Heart left ventricle (tissue), 16 donors: ENCODE measurements around the gene DPP10. TPM values are rescaled to one million over a fixed set of nuclear protein-coding genes. Genes with fewer than 3 reads are reported as not detected.
A peak's percentile ranks its signal among the peaks of the same experiment; 100 is the strongest.

Experiments
- ATAC-seq, 4 donors: fragments of 200-7000 bp; cut with Tn5 transposase; one replicate each; pipeline ENCODE4 v1.9.1; 2020 to 2022; ENCODE audit warnings: moderate library complexity in 4 of 4, mild to moderate bottlenecking in 3 of 4, moderate number of reproducible peaks in 1 of 4
- DNase-seq, 5 donors: peaks; one replicate each; pipeline ENCODE4 v3.0.0-alpha.2; 2020
- H3K27ac ChIP-seq, 12 donors: fragments of 200-600 bp; sonication (generic) in 4 of 12; one replicate each; pipeline versions ENCODE4 v1.5.0 to v1.8.0; 2016 to 2022; ENCODE audit warnings: mild to moderate bottlenecking in 2 of 12
- H3K27me3 ChIP-seq, 9 donors: fragments of 200-600 bp; sonication (generic) in 2 of 9; one replicate each; pipeline versions ENCODE4 v1.5.1 to v1.8.0; 2016 to 2022; ENCODE audit warnings: mild to moderate bottlenecking in 3 of 9
- H3K36me3 ChIP-seq, 9 donors: fragments of 200-600 bp; sonication (generic) in 2 of 9; one replicate each; pipeline versions ENCODE4 v1.5.0 to v1.8.0; 2018 to 2022; ENCODE audit warnings: mild to moderate bottlenecking in 2 of 9
- H3K4me1 ChIP-seq, 12 donors: fragments of 200-600 bp; sonication (generic) in 4 of 12; one replicate each; pipeline versions ENCODE4 v1.5.0 to v1.8.0; 2016 to 2022; ENCODE audit warnings: mild to moderate bottlenecking in 3 of 12
- H3K4me3 ChIP-seq, 12 donors: fragments of 200-600 bp; sonication (generic) in 4 of 12; one replicate each; pipeline versions ENCODE4 v1.5.0 to v1.8.0; 2017 to 2022; ENCODE audit warnings: mild to moderate bottlenecking in 9 of 12, moderate library complexity in 4 of 12
- H3K9me3 ChIP-seq, 12 donors: fragments of 200-600 bp; sonication (generic) in 4 of 12; one replicate each; pipeline versions ENCODE4 v1.5.0 to v1.8.0; 2016 to 2022; ENCODE audit warnings: mild to moderate bottlenecking in 1 of 12
- POLR2A ChIP-seq, 2 donors: fragments of 450-650 bp; IDR thresholded peaks; one replicate each; pipeline ENCODE4 v1.6.1; 2017; ENCODE audit warnings: antibody characterized with exemption in 2 of 2, mild to moderate bottlenecking in 2 of 2, moderate library complexity in 2 of 2
- WGBS, 4 donors: extraction: QIAGEN DNeasy Blood & Tissue Kit in 2 of 4; methylation state at CpG; one replicate each; pipeline versions ENCODE4 v1.1.5 to v1.1.7; 2013 to 2018; 5-methylcytosine and 5-hydroxymethylcytosine counted together
- intact Hi-C, 10 donors: fragments of 100-400 bp; cut with DNase I; formaldehyde crosslinking; loops; one replicate each; pipeline versions ENCODE4 v1.11.1 to v1.14.2; 2022
- polyA plus RNA-seq, 2 donors: library from polyadenylated mRNA; stranded (reverse); fragments of 200-250 nt; gene quantifications; one replicate each; pipeline ENCODE4 v1.2.3, GENCODE V29; 2013
- total RNA-seq, 9 donors: library from RNA; depleted of rRNA in 2 of 9; stranded (reverse); fragments of >200 nt in 2 of 9; fragmentation: NEBNext Ultra II Directional in 3 of 9; extraction: Animal tissue kit (Norgen Biotek cat#: 25700) in 3 of 9; gene quantifications; one replicate each; pipeline versions ENCODE4 v1.1.0 to v1.2.4, GENCODE V29; 2016 to 2023
- TF ChIP-seq, protein P1 (sequence below), 12 donors: fragments of 200-600 bp; sonication (generic) in 4 of 12; IDR thresholded peaks; one replicate each; pipeline versions ENCODE4 v1.5.0 to v1.8.0; 2018 to 2022; ENCODE audit warnings: antibody characterized with exemption in 12 of 12, mild to moderate bottlenecking in 5 of 12
- donor health status: ischemic (EF 13 %, LVEDD 7.1; RV severe dilation, severe dysfunction).
- donor health status: healthy with polysubstance abuse.
- donor health status: DM: no; HTN: yes; CAD: no.
- donor health status: DM: no; HTN: no; CAD: no.
- donor health status: ischemic (EF 25% LVEDD 6.9; RV normal size, moderate dysfunction).
- donor health status: ischemic (EF 25% LVEDD 5.7; RV mildly dilated, moderate dysfunction).
- donor health status: healthy.
- donor health status: DM: yes; HTN: yes; CAD: no.
- donor health status: ischemic (EF 35%, LVEDD 5.7; RV mildly dilated, moderate dysfunction).
- donor health status: nonischemic (EF 11% LVEDD 7.7; RV severe dilation, severe dysfunction).
- donor health status: DM: yes; HTN: yes; CAD: no.
- donor health status: PGD.
- donor health status: ischemic (EF 29% LVEDD 5.4; RV normal size, mild dysfunction).
- donor health status: nonischemic (EF 23%, LVEDD 6.1; RV moderate dilation, normal function).

DPP10 gene
- total and polyA plus RNA-seq, 11 donors = 0.88 TPM; not detected in 10

DNA sequence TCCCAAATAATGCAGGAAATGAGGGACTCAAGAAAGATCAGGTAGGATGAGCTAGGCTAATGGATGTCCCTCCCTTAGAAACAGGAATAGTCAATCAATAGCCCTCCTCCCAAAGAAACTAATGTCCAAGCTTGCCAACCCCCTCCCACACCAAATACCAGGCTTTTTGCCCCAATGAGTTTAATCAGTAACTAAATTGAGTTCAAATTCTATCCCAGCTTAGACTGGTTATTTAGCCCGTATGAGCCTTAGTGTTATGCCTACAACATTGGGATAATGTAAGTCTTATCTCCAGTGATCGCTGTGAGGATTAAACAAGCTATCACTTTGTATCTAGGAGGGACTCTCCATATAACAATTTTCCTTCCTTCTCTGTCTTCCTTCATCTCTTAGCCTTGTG, 310.7 kb downstream of the DPP10 start:
- no peak for ATAC-seq
- no peaks in the 10 kb centered on the region for H3K9me3 ChIP-seq
- peaks cover 0 to 7% (median 0%) of the 10 kb centered on the region in 12 donors for H3K4me1 ChIP-seq
- WGBS, 4 donors = 89 to 95% (median 93%) methylated on average over 2 of the region's 2 CpGs
- intact Hi-C loops = no loop called here
- no peaks in the 10 kb centered on the region for H3K36me3 ChIP-seq
- no peak for DNase-seq
- TF ChIP-seq, protein P1, sequence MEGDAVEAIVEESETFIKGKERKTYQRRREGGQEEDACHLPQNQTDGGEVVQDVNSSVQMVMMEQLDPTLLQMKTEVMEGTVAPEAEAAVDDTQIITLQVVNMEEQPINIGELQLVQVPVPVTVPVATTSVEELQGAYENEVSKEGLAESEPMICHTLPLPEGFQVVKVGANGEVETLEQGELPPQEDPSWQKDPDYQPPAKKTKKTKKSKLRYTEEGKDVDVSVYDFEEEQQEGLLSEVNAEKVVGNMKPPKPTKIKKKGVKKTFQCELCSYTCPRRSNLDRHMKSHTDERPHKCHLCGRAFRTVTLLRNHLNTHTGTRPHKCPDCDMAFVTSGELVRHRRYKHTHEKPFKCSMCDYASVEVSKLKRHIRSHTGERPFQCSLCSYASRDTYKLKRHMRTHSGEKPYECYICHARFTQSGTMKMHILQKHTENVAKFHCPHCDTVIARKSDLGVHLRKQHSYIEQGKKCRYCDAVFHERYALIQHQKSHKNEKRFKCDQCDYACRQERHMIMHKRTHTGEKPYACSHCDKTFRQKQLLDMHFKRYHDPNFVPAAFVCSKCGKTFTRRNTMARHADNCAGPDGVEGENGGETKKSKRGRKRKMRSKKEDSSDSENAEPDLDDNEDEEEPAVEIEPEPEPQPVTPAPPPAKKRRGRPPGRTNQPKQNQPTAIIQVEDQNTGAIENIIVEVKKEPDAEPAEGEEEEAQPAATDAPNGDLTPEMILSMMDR (IDR thresholded peaks at IDR 0.05) = no peak
- TF ChIP-seq POLR2A (IDR thresholded peaks at IDR 0.05) = no peak
- H3K27ac ChIP-seq = no peak overlapping the region
- no peak overlapping the region for H3K4me3 ChIP-seq
- H3K27me3 ChIP-seq = no peaks in the 10 kb centered on the region

DNA sequence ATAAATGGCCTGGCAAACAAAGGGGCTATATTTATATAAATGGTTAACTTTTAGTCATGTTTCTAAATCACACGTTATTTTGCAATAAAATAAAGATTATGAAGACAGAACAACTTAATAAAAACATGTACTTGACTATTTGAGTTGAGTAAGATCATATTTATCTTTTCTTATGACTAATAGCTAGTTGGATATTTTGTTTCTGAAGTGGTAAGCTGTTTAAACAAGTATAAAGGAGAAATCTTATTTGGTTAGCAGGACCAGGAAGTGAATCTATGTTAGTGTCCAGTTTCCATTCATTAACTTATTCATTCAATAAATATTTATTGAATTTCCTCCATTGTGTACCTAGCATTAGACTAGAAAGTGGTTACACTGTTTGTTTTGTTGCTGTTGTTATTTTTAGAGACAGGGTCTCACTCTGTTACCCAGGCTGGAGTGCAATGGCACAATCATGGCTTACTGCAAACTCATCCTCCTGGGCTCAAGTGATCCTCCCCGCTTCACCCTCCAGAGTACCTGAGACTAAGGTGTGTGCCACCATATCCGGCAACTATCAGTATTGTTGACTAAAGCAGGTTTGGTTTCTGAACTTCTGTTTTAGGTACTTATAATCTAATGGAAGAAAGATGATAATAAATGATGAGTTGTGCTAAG, 312.6 kb downstream of the DPP10 start:
- no peaks in the 10 kb centered on the region for H3K27me3 ChIP-seq
- H3K9me3 ChIP-seq = no peaks in the 10 kb centered on the region
- H3K27ac ChIP-seq = no peak overlapping the region
- intact Hi-C loops = no loop called here
- H3K4me1 ChIP-seq = peaks cover 0 to 7% (median 0%) of the 10 kb centered on the region in 12 donors
- WGBS, 4 donors = 74 to 81% (median 78%) methylated on average over 3 of the region's 3 CpGs
- no peaks in the 10 kb centered on the region for H3K36me3 ChIP-seq
- TF ChIP-seq, protein P1 (IDR thresholded peaks at IDR 0.05) = no peak
- TF ChIP-seq POLR2A (IDR thresholded peaks at IDR 0.05) = no peak
- ATAC-seq (no peak), DNase-seq (no peak)
- H3K4me3 ChIP-seq = no peak overlapping the region

DNA sequence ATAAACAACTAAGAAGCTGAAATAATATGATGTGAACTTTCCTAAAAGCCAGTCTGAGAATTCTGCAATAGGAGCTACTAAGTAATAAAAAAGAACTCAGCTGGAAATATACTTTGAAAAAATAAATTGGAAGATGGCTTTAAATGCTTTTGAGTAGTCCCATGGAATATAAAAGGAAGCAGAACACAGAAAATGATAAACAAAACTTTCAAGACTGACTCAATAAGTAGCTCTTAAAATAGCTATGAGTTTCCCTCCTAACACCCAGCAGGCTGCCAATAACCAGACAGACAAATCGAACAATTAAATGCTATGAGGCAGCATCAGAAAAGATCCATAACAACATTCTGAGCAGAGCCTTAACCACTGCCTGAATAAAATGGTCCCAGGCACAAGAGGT, 319.9 kb downstream of the DPP10 start:
- no peak for TF ChIP-seq POLR2A (IDR thresholded peaks at IDR 0.05)
- TF ChIP-seq, protein P1 (IDR thresholded peaks at IDR 0.05) = no peak
- no peaks in the 10 kb centered on the region for H3K27me3 ChIP-seq
- no peak for DNase-seq
- WGBS, 4 donors = 13 to 31% (median 18%) methylated on average over 1 of the region's 1 CpG
- intact Hi-C loops = no loop called here
- no peaks in the 10 kb centered on the region for H3K9me3 ChIP-seq
- no peaks in the 10 kb centered on the region for H3K36me3 ChIP-seq
- peak in 1 of 4 donors; percentile 29 for ATAC-seq
- H3K4me3 ChIP-seq = no peak overlapping the region
- peak overlapping the region in 5 of 12 donors; percentile 2 to 29 (median 10) for H3K27ac ChIP-seq
- H3K4me1 ChIP-seq = peaks cover 0 to 20% (median 3%) of the 10 kb centered on the region in 12 donors

DNA sequence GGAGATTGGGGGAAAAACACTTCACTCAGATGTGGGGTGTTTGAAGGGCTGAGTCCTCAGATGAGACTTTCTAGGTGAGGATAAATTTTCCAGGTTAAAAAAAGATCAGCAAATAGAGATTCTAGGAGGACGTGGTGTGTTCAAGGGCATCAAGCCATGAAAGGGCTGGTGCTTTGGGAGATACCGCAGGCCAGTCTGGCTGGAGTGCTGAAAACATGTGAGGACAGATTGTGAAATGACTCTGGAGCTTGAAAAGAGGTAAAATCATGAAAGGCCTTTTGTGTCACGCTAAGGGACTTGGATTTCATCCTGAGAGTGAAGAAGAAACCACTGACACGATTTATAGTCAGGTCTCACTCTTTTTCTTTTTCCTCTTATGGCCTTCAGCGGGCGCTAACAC, 320.5 kb downstream of the DPP10 start:
- TF ChIP-seq, protein P1 (IDR thresholded peaks at IDR 0.05) = no peak
- no peak for TF ChIP-seq POLR2A (IDR thresholded peaks at IDR 0.05)
- H3K4me3 ChIP-seq = no peak overlapping the region
- no peaks in the 10 kb centered on the region for H3K27me3 ChIP-seq
- peaks cover 0 to 20% (median 3%) of the 10 kb centered on the region in 12 donors for H3K4me1 ChIP-seq
- peak overlapping the region in 5 of 12 donors; percentile 2 to 29 (median 10) for H3K27ac ChIP-seq
- no peaks in the 10 kb centered on the region for H3K36me3 ChIP-seq
- no peaks in the 10 kb centered on the region for H3K9me3 ChIP-seq
- DNase-seq = peak in 4 of 5 donors; percentile 13 to 67 (median 30)
- intact Hi-C loops = no loop called here
- 41 to 48% (median 45%) methylated on average over 6 of the region's 6 CpGs for WGBS, 4 donors
- peak; percentile 85 to 91 (median 89) for ATAC-seq
